GM23248 (cell line): ENCODE measurements around the gene PPFIA2.

ENCODE experiments used
- EZH2 ChIP-seq: fragments of 200-600 bp; sonication (generic); IDR thresholded peaks from 2 replicates; pipeline ENCODE4 v1.6.1; 2018; ENCODE audit warnings: antibody characterized with exemption, mild to moderate bottlenecking; ENCODE audit not compliant: insufficient read depth, poor library complexity, severe bottlenecking
- EZH2phosphoT487 ChIP-seq: fragments of 200-600 bp; sonication (generic); IDR thresholded peaks from 2 replicates; pipeline ENCODE4 v1.6.1; 2018; ENCODE audit warnings: antibody characterized with exemption, moderate library complexity, mild to moderate bottlenecking, low read depth; ENCODE audit not compliant: insufficient read depth

GRCh38 chr12:81270385-81270784 is 488.8 kb downstream of the PPFIA2 start:
- TF ChIP-seq EZH2phosphoT487 (no peak), EZH2 (no peak)
